ENCODE measurements around the gene ANKFN1. TPM values are rescaled to one million over a fixed set of nuclear protein-coding genes. Genes with fewer than 3 reads are reported as not detected.

The ANKFN1 gene
- total RNA-seq, 1 experiment from 2014 or later, result not detected

DNA sequence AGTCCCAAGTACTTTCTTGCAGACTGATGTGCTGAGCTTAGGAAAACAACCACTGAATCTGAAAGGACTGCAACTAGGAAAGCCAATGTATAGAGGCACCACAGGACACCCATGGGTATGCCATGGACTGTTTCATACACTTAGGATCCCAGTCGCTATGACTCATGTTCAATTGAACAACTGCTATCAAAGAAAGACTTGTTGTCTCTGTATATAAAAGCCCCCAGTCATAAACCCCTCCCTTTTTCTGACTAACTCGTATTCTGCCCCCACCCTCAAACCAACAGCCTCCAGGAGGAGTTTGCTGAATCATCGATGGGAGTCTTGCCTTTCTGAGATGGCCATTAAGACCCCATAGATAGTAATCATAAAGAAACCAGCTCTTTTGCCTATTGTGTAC lies 205.4 kb downstream of the ANKFN1 start:
- Histone ChIP-seq H4K20me1 (ENCODE audit: control insufficient read depth, insufficient read depth, insufficient read length) (no peaks in the 10 kb centered on the region), H3K79me1 (ENCODE audit: insufficient read depth, low read depth, low read length, poor library complexity, severe bottlenecking) (no peaks in the 10 kb centered on the region), H3K9me3 (ENCODE audit: control insufficient read depth, low read depth, low read length) (no peaks in the 10 kb centered on the region), H2BK120ac (ENCODE audit: low read depth, low read length, poor library complexity, severe bottlenecking) (no peak overlapping the region), H2BK5ac (ENCODE audit: insufficient read length, low read length) (no peak overlapping the region), H3K23ac (ENCODE audit: insufficient read length, low read depth, low read length) (no peak overlapping the region), H3K4me2 (ENCODE audit: insufficient read depth, insufficient read length, low read length) (no peak overlapping the region), H3K9ac (ENCODE audit: extremely low read depth, insufficient read length, low read length) (no peak overlapping the region), H4K8ac (replicated peaks; ENCODE audit: insufficient read length, low read depth, low read length) (no peak overlapping the region), H2AFZ (ENCODE audit: low read length) (no peak overlapping the region), H3K18ac (ENCODE audit: insufficient read length, low read depth, low read length) (no peak overlapping the region), H3K56ac (ENCODE audit: insufficient read length, low read depth, low read length) (no peak overlapping the region), H2BK12ac (ENCODE audit: insufficient read length, low read depth, low read length) (no peak overlapping the region), H3K79me2 (ENCODE audit: insufficient read depth, low read length) (no peaks in the 10 kb centered on the region), H3K27ac (ENCODE audit: insufficient read length, low read depth, low read length) (no peak overlapping the region), H4K91ac (ENCODE audit: insufficient read length, low read depth, low read length) (no peak overlapping the region), H2AK5ac (ENCODE audit: insufficient read length, low read length) (no peak overlapping the region), H3K27me3 (ENCODE audit: insufficient read depth, low read length) (no peaks in the 10 kb centered on the region), H3K4me1 (ENCODE audit: insufficient read depth, low read length) (no peaks in the 10 kb centered on the region), H3T11ph (ENCODE audit: low read length) (no peak overlapping the region), H3K14ac (ENCODE audit: insufficient read depth, low read length) (no peak overlapping the region), H2BK15ac (ENCODE audit: low read depth, low read length) (no peak overlapping the region), H3K23me2 (ENCODE audit: insufficient read length, low read depth, low read length, poor library complexity, severe bottlenecking) (no peaks in the 10 kb centered on the region), H3K4ac (ENCODE audit: low read depth, low read length) (no peak overlapping the region), H2BK20ac (ENCODE audit: low read depth, low read length, poor library complexity, severe bottlenecking) (no peak overlapping the region), H4K5ac (ENCODE audit: insufficient read length, low read depth, low read length) (no peak overlapping the region)
- peaks cover 0 to 2% of the 10 kb centered on the region in 2 experiments; a peak in 1 of 4 replicates for H3K4me1 Mint-ChIP-seq
- no peaks in the 10 kb centered on the region; a peak in 1 of 5 replicates for H3K9me3 Mint-ChIP-seq
- H3K27ac Mint-ChIP-seq, result no peak overlapping the region
- H3K4me3 Mint-ChIP-seq, result no peak overlapping the region
- no peak for DNase-seq
- H3K27me3 Mint-ChIP-seq (ENCODE audit: low read depth), result no peaks in the 10 kb centered on the region; the same call in 1 of the 2 replicates
- WGBS (ENCODE audit: extremely low coverage, insufficient read length, low lambda C conversion rate), result no CpG with 5 or more reads among the region's 3 CpGs
- TF ChIP-seq, protein P1, sequence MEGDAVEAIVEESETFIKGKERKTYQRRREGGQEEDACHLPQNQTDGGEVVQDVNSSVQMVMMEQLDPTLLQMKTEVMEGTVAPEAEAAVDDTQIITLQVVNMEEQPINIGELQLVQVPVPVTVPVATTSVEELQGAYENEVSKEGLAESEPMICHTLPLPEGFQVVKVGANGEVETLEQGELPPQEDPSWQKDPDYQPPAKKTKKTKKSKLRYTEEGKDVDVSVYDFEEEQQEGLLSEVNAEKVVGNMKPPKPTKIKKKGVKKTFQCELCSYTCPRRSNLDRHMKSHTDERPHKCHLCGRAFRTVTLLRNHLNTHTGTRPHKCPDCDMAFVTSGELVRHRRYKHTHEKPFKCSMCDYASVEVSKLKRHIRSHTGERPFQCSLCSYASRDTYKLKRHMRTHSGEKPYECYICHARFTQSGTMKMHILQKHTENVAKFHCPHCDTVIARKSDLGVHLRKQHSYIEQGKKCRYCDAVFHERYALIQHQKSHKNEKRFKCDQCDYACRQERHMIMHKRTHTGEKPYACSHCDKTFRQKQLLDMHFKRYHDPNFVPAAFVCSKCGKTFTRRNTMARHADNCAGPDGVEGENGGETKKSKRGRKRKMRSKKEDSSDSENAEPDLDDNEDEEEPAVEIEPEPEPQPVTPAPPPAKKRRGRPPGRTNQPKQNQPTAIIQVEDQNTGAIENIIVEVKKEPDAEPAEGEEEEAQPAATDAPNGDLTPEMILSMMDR (conservative IDR thresholded peaks at IDR 0.05), result no peak
- no peaks in the 10 kb centered on the region for H3K36me3 Mint-ChIP-seq (ENCODE audit: insufficient read depth in 1 of 3, low read depth in 3 of 3)
